Raji (cell line): Measurements from ENCODE around the gene ARHGAP10.

Source experiments
- POLR2A ChIP-seq: IDR thresholded peaks from 2 replicates; pipeline ENCODE4 v1.6.1; 2011; ENCODE audit warnings: low read depth, low read length, control low read depth; ENCODE audit not compliant: insufficient read depth

The ARHGAP10 gene

GRCh38 chr4:147855571-147856009 is 123.7 kb downstream of the ARHGAP10 start:
- TF ChIP-seq POLR2A, result no peak

GRCh38 chr4:147860960-147861359 is 129.1 kb downstream of the ARHGAP10 start:
- no peak for TF ChIP-seq POLR2A

GRCh38 chr4:147862043-147862692 is 130.3 kb downstream of the ARHGAP10 start:
- no peak for TF ChIP-seq POLR2A

- TF ChIP-seq POLR2A, result no peak
These were observed 131.3 kb downstream of the ARHGAP10 start for GRCh38 chr4:147863111-147863747.

GRCh38 chr4:147863808-147864472 is 132.1 kb downstream of the ARHGAP10 start:
- TF ChIP-seq POLR2A, result no peak

GRCh38 chr4:147864607-147865006 is 132.7 kb downstream of the ARHGAP10 start:
- TF ChIP-seq POLR2A, result no peak

GRCh38 chr4:147865926-147866325 is 134.0 kb downstream of the ARHGAP10 start:
- TF ChIP-seq POLR2A, result no peak

- no peak for TF ChIP-seq POLR2A
These were observed 134.8 kb downstream of the ARHGAP10 start for GRCh38 chr4:147866532-147867271.

- no peak for TF ChIP-seq POLR2A
These were observed 142.2 kb downstream of the ARHGAP10 start for GRCh38 chr4:147874109-147874508.

- TF ChIP-seq POLR2A, result no peak
These were observed 145.5 kb downstream of the ARHGAP10 start for GRCh38 chr4:147877308-147877771.

- no peak for TF ChIP-seq POLR2A
These were observed 147.8 kb downstream of the ARHGAP10 start for GRCh38 chr4:147879676-147880075.

GRCh38 chr4:147880511-147880910 is 148.6 kb downstream of the ARHGAP10 start:
- TF ChIP-seq POLR2A, result no peak

GRCh38 chr4:147884536-147884935 is 152.6 kb downstream of the ARHGAP10 start:
- TF ChIP-seq POLR2A, result no peak

- TF ChIP-seq POLR2A, result no peak
These were observed 159.7 kb downstream of the ARHGAP10 start for GRCh38 chr4:147891476-147892115.

- TF ChIP-seq POLR2A, result no peak
These were observed 167.6 kb downstream of the ARHGAP10 start for GRCh38 chr4:147899512-147899911.

- no peak for TF ChIP-seq POLR2A
These were observed 169.5 kb downstream of the ARHGAP10 start for GRCh38 chr4:147901388-147901787.

- no peak for TF ChIP-seq POLR2A
These were observed 170.0 kb downstream of the ARHGAP10 start for GRCh38 chr4:147901916-147902315.
